ENCODE measurements around the gene RSBN1.
"Not testable (repeated sequence)": the region's sequence is repeated elsewhere in the genome, so short reads cannot be mapped to it uniquely, and the experiment has no call there.

RSBN1 gene

DNA sequence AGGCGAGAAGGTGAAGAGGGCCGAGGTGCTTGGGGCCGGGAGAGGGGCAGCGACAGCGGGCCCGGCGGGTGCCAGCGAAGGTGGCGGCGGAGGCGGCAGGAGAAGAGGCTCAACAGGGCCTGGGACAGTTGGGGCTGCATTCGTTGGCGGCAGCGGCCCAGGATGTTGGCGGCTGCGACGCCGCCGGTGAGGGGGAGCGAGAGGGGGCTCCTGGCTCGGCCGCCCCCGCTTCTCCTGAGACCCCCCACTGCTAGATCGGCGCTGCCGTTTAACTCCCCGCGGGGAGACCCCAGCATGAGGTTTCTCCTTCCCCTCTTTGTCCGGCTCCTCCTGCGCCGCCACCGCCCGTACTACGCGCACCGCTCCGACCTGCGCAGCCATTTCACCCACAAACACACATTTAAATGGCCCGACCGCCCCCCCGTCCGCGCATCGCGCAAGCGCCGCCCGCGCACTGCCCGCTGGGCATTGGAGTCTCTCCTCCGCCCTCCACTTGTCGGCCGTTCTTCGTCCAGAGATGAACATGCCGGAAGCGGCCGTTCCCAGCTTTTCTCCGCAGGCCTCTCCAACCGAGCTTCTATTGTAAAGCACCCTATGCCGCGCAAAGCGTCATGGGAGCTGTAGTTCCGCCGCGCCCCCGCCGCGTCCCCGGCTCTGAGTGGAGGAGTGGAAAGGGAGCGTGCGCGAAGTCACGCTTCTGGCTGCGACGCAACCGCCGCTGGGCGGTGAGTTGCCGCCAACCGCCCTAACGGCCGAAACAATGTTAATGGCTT, at the start of gene RSBN1:
Gene RSBN1 (minus strand): TSS at position 589 of the 773 bp plus-strand sequence. CDS start 64 bp downstream, at position 525.
- peak; percentile 95 to 98 (median 98) for DNase-seq

GRCh38 chr1:113861641-113862040, 49.4 kb upstream of the RSBN1 start:
- DNase-seq = no peak

- DNase-seq = no peak
These were observed 48.6 kb upstream of the RSBN1 start for GRCh38 chr1:113860891-113861290.

DNA sequence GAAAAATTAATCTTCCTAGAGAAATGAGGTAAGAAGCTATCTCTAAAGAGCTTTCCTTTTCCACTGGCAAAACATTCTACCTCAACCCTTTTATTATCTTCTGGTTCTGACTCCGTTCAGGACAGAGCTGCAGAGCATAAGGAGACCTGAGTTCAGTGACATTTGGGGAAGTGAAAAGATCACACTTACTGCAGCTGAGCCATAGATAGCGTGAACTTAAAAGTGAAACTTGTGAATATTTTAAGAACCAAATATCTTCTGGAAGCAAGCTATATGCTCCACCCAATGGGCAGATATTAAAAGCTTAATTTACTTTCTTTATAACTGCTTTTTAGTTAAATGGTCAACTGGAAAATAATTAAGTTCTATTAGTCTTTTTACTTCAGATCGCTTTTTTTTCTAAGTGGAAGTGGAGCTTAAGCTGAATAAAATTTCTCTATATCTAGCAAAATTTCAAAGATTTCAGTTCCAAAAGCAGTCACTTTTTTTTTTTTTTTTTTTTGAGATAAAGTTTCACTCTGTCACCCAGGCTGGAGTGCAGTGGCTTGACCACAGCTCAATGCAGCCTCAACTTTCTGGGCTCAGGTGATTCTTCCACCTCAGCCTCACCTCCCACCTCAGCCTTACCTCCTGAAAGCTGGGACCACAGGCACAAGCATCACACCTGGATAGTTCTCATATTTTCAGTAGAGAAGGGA, 47.4 kb upstream of the RSBN1 start:
- DNase-seq = no peak

DNA sequence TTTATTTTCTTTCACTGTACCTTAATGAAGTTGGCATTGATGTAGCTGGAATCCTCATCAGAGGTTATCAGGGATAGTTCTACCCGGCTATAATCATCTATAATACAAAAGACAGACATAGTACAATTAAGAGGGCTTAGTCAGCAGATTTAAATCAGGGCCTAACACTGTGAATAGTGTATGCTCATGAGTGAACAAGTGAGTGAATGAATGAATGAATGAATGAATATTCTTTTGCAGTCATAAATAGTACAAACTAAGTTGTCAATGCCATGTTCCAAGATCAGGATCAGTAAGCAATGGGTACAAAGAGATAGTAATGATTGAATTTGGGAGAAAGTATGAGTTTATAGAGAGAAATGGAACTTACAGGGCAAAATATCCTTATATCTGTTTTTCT, 46.7 kb upstream of the RSBN1 start:
- DNase-seq = no peak

- no peak for DNase-seq
These were observed 46.1 kb upstream of the RSBN1 start for GRCh38 chr1:113858418-113858817.

GRCh38 chr1:113857776-113858175, 45.5 kb upstream of the RSBN1 start:
- DNase-seq = no peak

GRCh38 chr1:113856401-113856790, 44.1 kb upstream of the RSBN1 start:
- DNase-seq = no peak

- no peak for DNase-seq
These were observed 43.5 kb upstream of the RSBN1 start for GRCh38 chr1:113855630-113856400.

GRCh38 chr1:113854234-113854633, 42.0 kb upstream of the RSBN1 start:
- no peak for DNase-seq

DNA sequence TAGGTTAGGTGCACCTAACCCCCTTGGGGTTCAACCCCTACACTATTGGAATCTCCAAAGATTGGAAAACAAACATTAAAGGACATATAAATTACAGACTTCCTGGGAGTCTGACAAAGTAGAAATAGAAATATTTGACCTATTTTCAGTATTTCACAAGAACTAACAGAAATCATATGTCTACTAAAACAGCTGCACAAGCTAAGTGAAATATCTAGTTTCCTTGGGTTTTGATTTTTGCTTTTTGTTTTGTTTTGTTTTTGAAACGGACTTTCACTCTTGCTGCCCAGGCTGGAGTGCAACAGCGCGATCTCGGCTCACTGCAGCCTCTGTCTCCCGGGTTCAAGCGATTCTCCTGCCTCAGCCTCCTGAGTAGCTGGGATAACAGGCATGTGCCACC, 40.4 kb upstream of the RSBN1 start:
- not testable (repeated sequence) for DNase-seq

GRCh38 chr1:113850127-113850796, 38.0 kb upstream of the RSBN1 start:
- DNase-seq = peak in 2 of 6 experiments; percentile 23 to 24

DNA sequence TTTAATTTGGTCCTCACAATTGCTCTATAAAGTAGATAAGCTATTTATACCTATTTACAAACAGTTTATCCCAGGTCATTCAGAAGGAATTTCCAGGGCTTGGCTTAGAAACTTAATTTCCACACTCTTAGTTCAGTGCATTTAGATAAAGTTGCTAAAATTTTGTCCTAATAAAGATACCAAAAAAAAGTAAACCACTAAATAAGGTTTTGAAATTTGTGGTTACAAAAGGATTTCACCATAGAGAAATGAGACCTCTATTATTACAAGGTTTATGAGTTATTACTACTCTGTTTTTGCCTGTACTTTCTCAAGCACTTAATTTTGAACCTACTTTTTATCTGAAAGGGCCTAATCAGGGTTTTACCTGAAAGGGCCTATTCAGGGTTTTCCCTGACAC, 36.8 kb upstream of the RSBN1 start:
- DNase-seq = no peak

- DNase-seq = no peak
These were observed 34.2 kb upstream of the RSBN1 start for GRCh38 chr1:113846391-113847035.

- DNase-seq = no peak
These were observed 24.3 kb upstream of the RSBN1 start for GRCh38 chr1:113836534-113836933.

GRCh38 chr1:113835686-113836290, 23.5 kb upstream of the RSBN1 start:
- DNase-seq = peak in 3 of 6 experiments; percentile 43 to 63 (median 59)

DNA sequence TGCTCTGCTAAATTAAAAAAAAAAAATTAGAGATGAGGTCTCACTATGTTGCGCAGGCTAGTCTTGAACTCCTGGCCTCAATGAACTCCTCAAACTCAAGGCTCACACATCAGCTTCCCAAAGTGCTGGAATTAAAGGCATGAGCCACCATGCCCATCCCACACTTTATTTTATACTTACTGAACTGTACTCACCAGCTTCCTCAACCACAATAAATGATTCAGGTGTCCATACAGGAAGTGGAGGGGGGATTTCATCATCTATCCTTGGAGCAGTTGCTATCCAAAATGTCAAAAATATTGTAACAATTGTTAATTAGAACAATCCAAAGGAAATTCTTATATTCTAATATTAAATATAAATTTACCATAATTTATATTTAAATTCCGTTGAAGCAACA, 22.4 kb upstream of the RSBN1 start:
- no peak for DNase-seq

DNA sequence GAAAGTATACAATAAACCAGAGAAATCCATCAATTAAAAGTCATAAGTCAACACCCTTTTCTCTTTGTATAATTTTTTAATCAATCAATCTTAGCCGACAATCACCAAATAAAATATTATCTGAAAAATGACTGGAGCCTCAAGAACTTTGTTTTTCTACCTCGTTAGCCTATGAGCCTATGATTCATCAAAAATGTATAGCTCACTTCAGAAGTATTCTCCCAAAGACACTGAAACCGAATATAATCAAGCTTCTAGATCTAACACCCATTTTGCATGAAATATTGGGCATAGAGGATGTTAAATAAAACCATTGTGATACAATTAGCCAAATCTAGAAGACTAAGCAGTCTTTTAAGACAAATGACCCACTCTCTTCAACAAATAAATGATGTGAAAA, 17.8 kb upstream of the RSBN1 start:
- no peak for DNase-seq

DNA sequence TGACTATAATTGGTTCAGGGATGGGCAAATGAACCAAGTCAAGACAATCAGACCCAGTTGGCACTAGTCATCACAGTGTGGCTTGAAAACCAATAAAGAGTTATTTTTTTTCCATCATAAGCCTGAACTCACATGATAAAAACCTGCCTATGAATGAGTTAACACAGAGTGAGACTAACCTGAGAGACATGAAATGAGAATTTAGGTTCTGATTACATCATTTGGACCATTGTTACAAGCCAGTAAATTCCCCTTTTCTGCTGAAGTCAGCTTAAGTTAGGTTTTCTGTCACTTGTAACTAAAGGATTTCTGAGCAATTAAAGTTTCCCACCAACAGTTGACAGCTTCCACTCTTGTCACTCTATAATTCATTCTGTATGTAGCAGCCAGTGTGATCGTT, 9.6 kb upstream of the RSBN1 start:
- DNase-seq = no peak

- no peak for DNase-seq
These were observed 6.3 kb upstream of the RSBN1 start for GRCh38 chr1:113818578-113818977.

GRCh38 chr1:113813218-113813617, 942 bp upstream of the RSBN1 start:
- DNase-seq = no peak

GRCh38 chr1:113812661-113813135, 422 bp upstream of the RSBN1 start:
- DNase-seq = no peak
